Neuronal stem cell (in vitro differentiated cells): Measurements from ENCODE around the gene STARD9.

ENCODE experiments used
- DNase-seq: peaks from one replicate; pipeline ENCODE4 v3.0.0-alpha.2; 2013; ENCODE audit warnings: low spot score
- H2AFZ ChIP-seq: one replicate; pipeline ENCODE4 v1.6.1; 2013; ENCODE audit warnings: mild to moderate bottlenecking, low read length, inconsistent platforms
- H2AK5ac ChIP-seq: 2 replicates; pipeline ENCODE4 v1.6.1; 2013; ENCODE audit warnings: low read depth, mild to moderate bottlenecking, inconsistent platforms, low read length, moderate library complexity, mixed read lengths
- H2BK120ac ChIP-seq: 2 replicates; pipeline ENCODE4 v1.6.1; 2013; ENCODE audit warnings: low read depth, mild to moderate bottlenecking, inconsistent platforms, low read length, moderate library complexity, mixed read lengths
- H2BK12ac ChIP-seq: one replicate; pipeline ENCODE4 v1.6.1; 2013; ENCODE audit warnings: low read length, inconsistent platforms
- H2BK15ac ChIP-seq: 2 replicates; pipeline ENCODE4 v1.6.1; 2013; ENCODE audit warnings: mild to moderate bottlenecking, low read length, inconsistent platforms, mixed read lengths
- H2BK5ac ChIP-seq: one replicate; pipeline ENCODE4 v1.6.1; 2013; ENCODE audit warnings: inconsistent platforms, mild to moderate bottlenecking, low read length, moderate library complexity
- H3K14ac ChIP-seq: one replicate; pipeline ENCODE4 v1.6.1; 2013; ENCODE audit warnings: low read length, inconsistent platforms
- H3K18ac ChIP-seq: 2 replicates; pipeline ENCODE4 v1.6.1; 2013; ENCODE audit warnings: low read length, inconsistent platforms
- H3K23ac ChIP-seq: 2 replicates; pipeline ENCODE4 v1.6.1; 2013; ENCODE audit warnings: low read depth, mild to moderate bottlenecking, mixed read lengths, low read length, inconsistent platforms; ENCODE audit not compliant: poor library complexity
- H3K27ac ChIP-seq: replicated peaks from 3 replicates; pipeline ENCODE4 v1.5.1; 2013; ENCODE audit warnings: low read length, inconsistent platforms
- H3K27me3 ChIP-seq, 3 experiments: 2 replicates each; pipeline ENCODE4 v1.6.1; 2013; ENCODE audit warnings: low read length in 3 of 3, mild to moderate bottlenecking in 2 of 3, inconsistent platforms in 1 of 3, low read depth in 1 of 3, mixed read lengths in 1 of 3, moderate library complexity in 1 of 3; ENCODE audit not compliant: control insufficient read depth in 3 of 3, insufficient read depth in 3 of 3
- H3K36me3 ChIP-seq, 2 donors: replicated peaks in 1 of 2; 2 replicates each; pipeline ENCODE4 v1.6.1; 2013; ENCODE audit warnings: low read length in 2 of 2; ENCODE audit not compliant: control insufficient read depth in 2 of 2, insufficient read depth in 2 of 2
- H3K4ac ChIP-seq: 2 replicates; pipeline ENCODE4 v1.6.1; 2013; ENCODE audit warnings: inconsistent platforms, mild to moderate bottlenecking, low read length, moderate library complexity
- H3K4me1 ChIP-seq, 2 donors: 1 replicate in 1 of 2; 2 replicates in 1 of 2; pipeline ENCODE4 v1.6.1; 2013; ENCODE audit warnings: low read length in 2 of 2, low read depth in 1 of 2; ENCODE audit not compliant: control insufficient read depth in 2 of 2, insufficient read depth in 1 of 2
- H3K4me2 ChIP-seq: one replicate; pipeline ENCODE4 v1.6.1; 2013; ENCODE audit warnings: mild to moderate bottlenecking, low read length, inconsistent platforms; ENCODE audit not compliant: insufficient read depth, poor library complexity, severe bottlenecking
- H3K4me3 ChIP-seq, 2 donors: 2 replicates each; pipeline ENCODE4 v1.5.1; 2013; ENCODE audit warnings: low read length in 2 of 2, mild to moderate bottlenecking in 2 of 2, inconsistent platforms in 1 of 2, moderate library complexity in 1 of 2
- H3K79me1 ChIP-seq: one replicate; pipeline ENCODE4 v1.6.1; 2013; ENCODE audit warnings: low read depth, mild to moderate bottlenecking, inconsistent platforms, low read length, moderate library complexity
- H3K9ac ChIP-seq: one replicate; pipeline ENCODE4 v1.6.1; 2013; ENCODE audit warnings: mild to moderate bottlenecking, low read depth, low read length, inconsistent platforms; ENCODE audit not compliant: poor library complexity
- H3K9me3 ChIP-seq, 2 donors: replicated peaks in 1 of 2; 2 replicates each; pipeline versions ENCODE3 to v1.6.1; 2013; ENCODE audit warnings: low read length in 2 of 2, mild to moderate bottlenecking in 2 of 2, inconsistent platforms in 1 of 2, low read depth in 1 of 2, mixed read lengths in 1 of 2, moderate library complexity in 1 of 2; ENCODE audit not compliant: control insufficient read depth in 2 of 2, insufficient read depth in 1 of 2
- H4K8ac ChIP-seq: one replicate; pipeline ENCODE4 v1.6.1; 2013; ENCODE audit warnings: low read depth, mild to moderate bottlenecking, inconsistent platforms, low read length, moderate library complexity
- H4K91ac ChIP-seq: one replicate; pipeline ENCODE4 v1.6.1; 2013; ENCODE audit warnings: low read length, low read depth, mild to moderate bottlenecking, inconsistent platforms; ENCODE audit not compliant: poor library complexity
- WGBS, 2 donors: extraction: QIAGEN DNeasy Blood & Tissue Kit; methylation state at CpG; one replicate each; pipeline ENCODE4 v1.1.7; 2013; ENCODE audit warnings: missing lambda C conversion rate in 2 of 2, mixed read lengths in 1 of 2; ENCODE audit not compliant: insufficient read length in 2 of 2, insufficient replicate concordance in 1 of 2; ENCODE audit errors: extremely low coverage in 2 of 2; 5-methylcytosine and 5-hydroxymethylcytosine counted together

Gene STARD9

DNA sequence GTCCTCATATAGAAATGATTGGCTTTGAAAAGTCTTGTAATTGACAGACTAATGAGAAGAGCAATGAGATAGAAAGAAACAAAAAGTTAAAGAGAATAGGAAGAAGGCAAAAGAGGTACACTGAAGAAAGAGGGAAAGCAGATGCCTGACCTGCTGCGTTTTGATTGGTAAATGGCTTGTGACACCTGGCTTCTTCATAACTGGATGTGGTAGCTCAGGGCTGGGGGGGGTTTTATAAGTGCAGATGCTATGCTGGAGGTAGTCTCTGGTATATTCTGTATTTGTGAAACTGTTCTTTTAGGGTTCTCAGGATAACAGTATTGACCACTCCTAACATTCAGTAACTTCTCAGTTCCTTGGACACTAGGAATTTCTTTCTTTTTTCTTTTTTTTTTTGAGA is 1.4 kb downstream of the STARD9 start:
- H3K27ac ChIP-seq: no peak overlapping the region
- H3K36me3 ChIP-seq: no peaks in the 10 kb centered on the region
- no peak overlapping the region for H3K4me2 ChIP-seq
- no peak overlapping the region for H2AFZ ChIP-seq
- no peak overlapping the region for H3K23ac ChIP-seq
- no peak overlapping the region for H4K8ac ChIP-seq
- no peak overlapping the region for H3K4ac ChIP-seq
- H3K18ac ChIP-seq: no peak overlapping the region
- peaks cover 4 to 16% of the 10 kb centered on the region in 2 donors for H3K4me1 ChIP-seq
- H3K79me1 ChIP-seq: no peaks in the 10 kb centered on the region
- no peak overlapping the region for H3K9ac ChIP-seq
- H3K27me3 ChIP-seq: peaks cover 0 to 4% (median 0%) of the 10 kb centered on the region in 3 experiments
- H2AK5ac ChIP-seq: no peak overlapping the region
- no peak for DNase-seq
- peak overlapping the region in 1 of 2 donors; percentile 84 for H3K4me3 ChIP-seq
- H2BK15ac ChIP-seq: no peak overlapping the region
- H3K9me3 ChIP-seq: peaks cover 0 to 5% of the 10 kb centered on the region in 2 donors
- H2BK12ac ChIP-seq: no peak overlapping the region
- no peak overlapping the region for H3K14ac ChIP-seq
- no peak overlapping the region for H2BK120ac ChIP-seq
- H4K91ac ChIP-seq: no peak overlapping the region
- WGBS, 2 donors: no CpG with 5 or more reads among the region's 1 CpG
- H2BK5ac ChIP-seq: no peak overlapping the region

DNA sequence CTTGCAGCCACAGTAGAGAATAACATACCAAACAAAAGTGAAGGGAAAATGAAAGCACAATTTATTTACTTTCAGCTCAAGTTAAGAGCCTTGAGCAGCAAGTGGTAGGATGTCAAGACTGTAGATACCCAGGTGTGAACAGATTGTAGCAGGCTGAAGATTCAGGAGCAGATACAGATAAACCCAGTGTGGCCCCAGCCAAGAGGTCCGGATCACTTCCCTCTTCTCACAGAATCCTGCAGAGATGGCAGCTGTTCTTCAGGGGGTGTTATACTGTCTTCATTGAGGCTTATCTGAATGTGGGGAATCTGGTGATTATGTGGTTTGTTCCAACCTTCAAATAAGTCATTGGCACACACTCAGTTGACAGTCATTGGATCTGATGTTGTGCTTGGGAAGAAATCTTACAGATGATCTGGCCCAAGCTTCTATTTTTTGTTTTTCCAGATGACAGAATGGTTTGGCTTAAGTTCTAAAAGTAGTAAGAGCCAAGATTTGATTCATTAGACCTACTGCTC is 2.2 kb downstream of the STARD9 start:
- no peak overlapping the region for H4K8ac ChIP-seq
- no CpG with 5 or more reads among the region's 1 CpG for WGBS, 2 donors
- DNase-seq: no peak

DNA sequence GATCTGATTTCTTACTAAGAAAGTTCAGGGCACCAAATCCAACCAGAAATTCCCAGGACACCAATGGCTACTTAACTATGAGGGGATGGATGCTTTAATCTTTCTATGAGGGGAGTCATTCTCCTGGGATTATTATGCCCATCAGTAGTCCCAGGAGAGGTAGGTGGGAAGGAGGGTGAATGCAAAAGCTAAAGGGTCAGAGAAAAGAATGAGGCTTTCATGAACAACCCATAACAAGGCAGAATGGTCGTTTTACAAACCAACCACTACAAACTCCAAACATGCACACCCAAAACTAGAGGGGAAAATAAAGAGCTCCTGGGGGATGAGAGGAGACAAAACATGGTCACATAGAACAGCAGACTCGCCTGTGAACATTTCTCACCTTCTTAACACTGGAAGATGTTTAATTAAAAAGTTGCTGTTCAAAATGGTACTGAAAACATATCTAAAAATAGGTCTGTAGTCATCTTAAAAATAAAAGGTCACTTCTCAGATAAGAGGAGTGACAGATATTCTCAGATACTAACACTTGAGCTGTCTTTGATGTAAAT is 3.7 kb downstream of the STARD9 start:
- WGBS, 2 donors: no CpG with 5 or more reads among the region's 2 CpGs

More for the DNA sequence above, 2.2 kb downstream of the STARD9 start:
- Histone ChIP-seq H3K79me1 (no peaks in the 10 kb centered on the region), H2BK12ac (no peak overlapping the region), H4K91ac (no peak overlapping the region), H2AFZ (no peak overlapping the region), H3K18ac (no peak overlapping the region), H2AK5ac (no peak overlapping the region), H3K14ac (no peak overlapping the region), H2BK120ac (no peak overlapping the region), H3K4me1 (peaks cover 5 to 21% of the 10 kb centered on the region in 2 donors), H3K4me3 (no peak overlapping the region), H3K4ac (no peak overlapping the region), H3K9me3 (peaks cover 0 to 5% of the 10 kb centered on the region in 2 donors), H2BK5ac (no peak overlapping the region), H3K27me3 (peaks cover 0 to 7% (median 0%) of the 10 kb centered on the region in 3 experiments), H3K9ac (no peak overlapping the region), H3K36me3 (no peaks in the 10 kb centered on the region), H2BK15ac (no peak overlapping the region), H3K27ac (no peak overlapping the region), H3K23ac (no peak overlapping the region), H3K4me2 (no peak overlapping the region)

DNA sequence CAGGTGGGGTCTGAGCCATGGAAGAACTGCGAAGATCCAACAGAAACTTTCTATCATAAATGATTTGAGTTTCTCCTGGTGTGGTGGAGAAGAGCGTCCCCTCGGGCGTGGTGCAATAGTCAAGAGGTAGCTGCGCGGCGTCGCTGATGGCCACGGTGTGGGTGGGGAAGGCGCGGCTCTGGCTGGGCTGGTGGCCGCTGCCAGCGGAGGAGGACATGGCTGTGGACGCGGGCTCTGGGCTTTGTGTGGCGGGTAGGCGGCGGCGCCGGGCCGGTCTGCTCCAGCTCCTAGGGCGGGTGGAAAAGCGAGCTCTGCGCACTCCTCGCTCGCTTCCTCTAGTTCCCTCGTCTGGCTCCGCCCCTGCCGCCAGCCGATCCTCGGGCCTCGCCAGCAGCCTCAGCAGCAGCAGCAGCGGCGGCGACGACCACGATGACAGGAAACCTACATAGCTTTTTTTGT is 5.9 kb downstream of the STARD9 start:
- peaks cover 0 to 10% (median 0%) of the 10 kb centered on the region in 3 experiments for H3K27me3 ChIP-seq

More for the DNA sequence above, 3.7 kb downstream of the STARD9 start:
- no peak overlapping the region for H3K4me3 ChIP-seq
- no peak overlapping the region for H2AK5ac ChIP-seq
- peaks cover 0 to 5% of the 10 kb centered on the region in 2 donors for H3K9me3 ChIP-seq
- no peak overlapping the region for H4K8ac ChIP-seq
- no peak overlapping the region for H3K23ac ChIP-seq
- peaks cover 11 to 36% of the 10 kb centered on the region in 2 donors for H3K4me1 ChIP-seq
- H3K27me3 ChIP-seq: peaks cover 0 to 10% (median 0%) of the 10 kb centered on the region in 3 experiments
- H4K91ac ChIP-seq: no peak overlapping the region
- no peak for DNase-seq
- H2BK12ac ChIP-seq: no peak overlapping the region
- no peak overlapping the region for H3K4me2 ChIP-seq
- no peak overlapping the region for H2BK5ac ChIP-seq
- no peak overlapping the region for H3K4ac ChIP-seq
- no peaks in the 10 kb centered on the region for H3K36me3 ChIP-seq
- H3K79me1 ChIP-seq: no peaks in the 10 kb centered on the region
- no peak overlapping the region for H3K18ac ChIP-seq
- H2AFZ ChIP-seq: no peak overlapping the region
- H2BK15ac ChIP-seq: no peak overlapping the region
- no peak overlapping the region for H2BK120ac ChIP-seq
- H3K14ac ChIP-seq: no peak overlapping the region
- H3K9ac ChIP-seq: no peak overlapping the region
- no peak overlapping the region for H3K27ac ChIP-seq

More for the DNA sequence above, 5.9 kb downstream of the STARD9 start:
- no peak overlapping the region for H2BK5ac ChIP-seq
- no peak overlapping the region for H3K27ac ChIP-seq
- H3K4me1 ChIP-seq: peaks cover 14 to 37% of the 10 kb centered on the region in 2 donors
- no peak overlapping the region for H4K91ac ChIP-seq
- WGBS, 2 donors: no CpG with 5 or more reads among the region's 37 CpGs
- peak overlapping the region in 1 of 2 donors; percentile 71 for H3K4me3 ChIP-seq
- no peak overlapping the region for H3K4ac ChIP-seq
- H3K14ac ChIP-seq: no peak overlapping the region
- no peak overlapping the region for H4K8ac ChIP-seq
- peak overlapping the region; percentile 70 for H3K23ac ChIP-seq
- no peak overlapping the region for H2BK12ac ChIP-seq
- no peak overlapping the region for H2BK120ac ChIP-seq
- peak overlapping the region; percentile 55 for H3K18ac ChIP-seq
- peak overlapping the region; percentile 78 for H3K9ac ChIP-seq
- DNase-seq: peak; percentile 70
- H2BK15ac ChIP-seq: no peak overlapping the region
- H2AK5ac ChIP-seq: no peak overlapping the region
- H2AFZ ChIP-seq: peak overlapping the region; percentile 89
- H3K4me2 ChIP-seq: peak overlapping the region; percentile 63
- peaks cover 3 to 17% of the 10 kb centered on the region in 2 donors for H3K36me3 ChIP-seq
- H3K79me1 ChIP-seq: peaks cover 3% of the 10 kb centered on the region
- H3K9me3 ChIP-seq: peaks cover 0 to 7% of the 10 kb centered on the region in 2 donors
